ENCODE data around the gene SLC49A3.
"Not testable (repeated sequence)": the region's sequence is repeated elsewhere in the genome, so short reads cannot be mapped to it uniquely, and the experiment has no call there.

Gene SLC49A3

GRCh38 chr4:654871-655463, 34.0 kb downstream of the SLC49A3 start:
- peak in 25 of 51 donors; percentile 27 to 77 (median 50) for DNase-seq

DNA sequence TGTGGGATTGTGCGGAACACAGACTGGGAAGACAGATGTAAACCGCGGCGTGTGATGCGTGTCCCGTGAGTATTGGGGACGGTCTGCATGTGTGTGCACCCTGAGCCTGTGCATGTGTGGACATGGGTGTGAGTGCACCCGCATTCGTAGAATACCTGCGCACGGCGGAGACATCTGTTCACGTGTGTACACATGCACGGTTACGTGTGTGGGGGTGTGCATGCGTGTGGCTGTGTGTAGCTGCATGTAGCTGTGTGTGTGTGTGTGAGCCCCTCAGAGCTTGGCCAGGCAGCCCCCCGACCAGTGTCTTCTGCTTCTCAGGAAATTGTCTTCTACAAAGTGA, 34.5 kb downstream of the SLC49A3 start:
- DNase-seq: no peak

- no peak for DNase-seq
These were observed 35.0 kb downstream of the SLC49A3 start for GRCh38 chr4:653831-654502.

DNA sequence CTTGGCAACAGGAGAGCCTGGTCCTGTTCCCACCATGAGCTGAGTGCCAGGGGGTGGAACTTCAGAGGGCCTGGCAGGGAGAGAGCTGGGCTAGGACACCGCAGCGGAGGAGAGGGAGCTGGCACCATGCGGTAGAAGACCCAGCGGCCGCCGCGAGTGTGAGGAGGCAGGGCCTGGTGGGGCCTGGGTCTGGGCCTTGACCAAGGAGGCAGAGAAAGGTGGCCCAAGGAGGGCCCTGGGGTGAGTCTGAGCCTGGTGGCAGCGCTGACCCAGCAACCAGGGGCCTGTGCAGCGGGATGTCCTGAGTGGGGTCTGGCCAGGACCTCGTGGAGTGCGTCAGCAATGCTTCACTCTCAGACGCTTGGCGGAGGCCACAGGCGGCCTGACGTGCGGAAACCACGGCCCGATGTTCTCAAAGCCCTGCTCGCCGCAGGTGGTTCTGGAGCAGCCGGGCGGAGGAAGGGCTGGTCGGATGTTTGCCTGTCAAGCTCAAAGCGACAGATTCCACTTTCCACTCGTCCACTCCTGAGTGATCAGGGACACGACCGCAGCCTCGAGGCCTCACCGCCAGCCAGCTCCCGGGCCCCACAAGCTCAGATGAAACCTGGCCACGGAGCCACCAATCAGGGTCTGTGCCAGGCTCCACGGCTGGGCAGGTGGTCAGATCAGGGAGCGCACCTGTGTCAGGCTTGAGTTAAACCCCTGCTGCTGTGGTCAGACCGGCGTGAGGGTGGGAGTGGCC, 35.7 kb downstream of the SLC49A3 start:
- DNase-seq: peak in 13 of 51 donors; percentile 24 to 62 (median 38)

- DNase-seq: peak in 3 of 51 donors; percentile 46 to 60 (median 54)
These were observed 36.9 kb downstream of the SLC49A3 start for GRCh38 chr4:651884-652642.

- peak in 38 of 51 donors; percentile 39 to 92 (median 72) for DNase-seq
These were observed 37.7 kb downstream of the SLC49A3 start for GRCh38 chr4:650951-651883.

DNA sequence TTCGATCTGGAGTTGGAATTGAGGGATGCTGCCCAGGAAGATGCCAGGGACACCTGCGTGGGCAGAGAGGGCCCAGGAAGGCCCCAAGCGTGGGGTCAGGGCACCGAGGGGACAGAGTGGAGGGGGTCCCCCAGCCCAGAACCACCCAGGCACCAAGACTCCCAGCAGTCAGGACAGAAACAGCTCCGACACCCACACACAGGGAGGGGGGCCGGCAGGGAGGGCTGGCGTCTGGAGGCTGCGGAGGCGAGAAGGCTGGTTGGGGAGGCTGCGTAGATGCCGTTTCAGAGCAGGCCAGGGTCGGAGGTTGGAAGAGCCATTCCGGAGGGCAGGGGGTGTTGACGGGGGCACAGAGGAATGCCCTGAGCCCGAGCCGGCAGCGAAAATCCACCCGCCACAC, 38.5 kb downstream of the SLC49A3 start:
- no peak for DNase-seq

DNA sequence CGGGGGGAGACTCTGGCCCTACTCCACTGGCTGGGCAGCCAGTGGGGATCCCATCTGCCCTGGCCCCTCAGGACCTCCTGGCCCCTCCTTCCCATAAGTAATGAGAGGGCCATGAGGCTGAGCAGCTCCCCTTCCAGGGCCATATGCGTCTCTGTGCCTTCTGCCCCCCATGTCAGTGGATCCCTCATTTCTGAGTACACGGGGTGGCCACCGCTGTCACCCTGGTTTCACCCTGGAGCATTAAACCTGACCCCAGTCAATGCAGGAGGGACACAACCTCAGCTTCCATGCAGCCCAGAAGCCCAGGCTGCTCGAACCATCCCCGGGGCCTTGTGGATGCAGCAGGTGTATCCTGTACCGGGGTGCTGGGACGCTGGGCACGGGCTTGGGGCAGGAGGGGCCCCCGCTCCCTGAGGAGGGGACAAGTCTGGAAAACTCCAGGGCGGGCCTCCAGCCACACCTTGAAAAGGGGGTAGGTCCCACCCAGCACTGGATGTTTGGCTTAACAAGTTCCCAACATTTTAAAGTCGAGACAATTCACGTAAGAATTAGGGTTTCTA, 39.1 kb downstream of the SLC49A3 start:
- DNase-seq: no peak

DNA sequence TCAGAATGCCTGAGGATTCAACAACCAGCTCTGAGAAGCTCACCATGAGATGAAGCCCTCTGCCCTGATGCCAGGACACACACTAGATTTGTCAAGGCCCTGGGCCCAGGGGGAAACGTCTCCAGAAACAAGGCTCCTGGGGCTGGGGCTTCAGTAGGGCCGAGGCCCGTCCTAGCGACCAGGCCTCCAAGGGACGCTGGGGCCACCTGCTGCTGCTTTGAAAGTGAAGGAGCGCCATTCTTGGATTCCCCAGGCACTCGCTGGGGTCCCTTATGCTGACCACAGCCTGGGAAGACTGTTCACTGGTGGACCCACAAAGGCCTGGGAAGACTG, 39.7 kb downstream of the SLC49A3 start:
- DNase-seq: no peak

DNA sequence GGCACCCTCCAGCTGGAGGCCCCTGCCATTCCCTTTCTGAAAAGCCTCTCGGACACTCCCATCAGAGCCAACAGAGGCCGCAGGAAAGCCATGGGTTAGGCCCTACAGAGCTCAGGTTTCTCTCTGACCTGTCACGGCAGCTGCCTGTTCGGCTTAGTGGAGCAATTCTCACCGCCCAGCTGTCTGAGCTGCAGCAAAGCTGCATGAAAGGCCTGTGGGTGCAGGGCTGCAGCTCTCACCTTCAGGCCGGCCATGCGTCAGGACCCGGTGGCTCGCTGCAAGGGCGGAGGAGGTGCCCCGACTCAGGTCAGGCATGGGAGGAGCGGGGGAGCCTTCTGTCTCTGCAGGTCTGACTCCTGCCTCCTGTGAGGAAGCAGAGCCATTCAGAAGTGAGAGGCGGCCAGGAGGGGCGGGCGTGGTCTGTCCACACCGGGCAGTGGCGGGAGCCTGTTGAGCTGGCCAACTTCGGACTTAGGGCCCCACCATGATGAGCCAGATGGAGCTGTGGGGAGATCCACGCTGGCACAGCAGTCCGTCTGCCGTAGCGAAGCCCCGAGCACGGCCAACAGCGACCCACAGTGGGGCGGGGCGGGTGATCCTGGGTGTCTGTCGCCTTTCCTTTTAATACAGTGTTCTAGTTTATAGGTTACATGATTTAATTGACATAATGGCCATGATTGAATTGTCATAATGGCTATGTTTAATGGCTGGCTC, 40.2 kb downstream of the SLC49A3 start:
- no peak for DNase-seq

DNA sequence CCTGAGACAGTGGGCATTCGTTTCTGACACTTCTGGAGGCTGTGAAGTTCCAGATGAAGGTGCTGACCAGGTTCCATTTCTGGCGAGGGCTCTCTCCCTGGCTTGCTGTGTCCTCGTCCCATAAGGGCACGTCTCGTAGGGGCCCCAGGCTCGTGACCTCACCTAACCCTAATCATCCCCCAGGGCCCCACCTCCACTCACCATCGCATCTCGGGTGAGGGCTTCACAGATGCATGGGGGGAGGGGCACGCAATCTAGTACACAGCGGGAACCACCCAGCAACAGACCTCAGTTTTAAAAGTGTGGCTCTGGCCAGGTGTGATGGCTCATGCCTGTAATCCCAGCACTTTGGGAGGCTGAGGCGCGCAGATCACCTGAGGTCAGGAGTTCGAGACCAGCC, 41.5 kb downstream of the SLC49A3 start:
- no peak for DNase-seq

GRCh38 chr4:646460-646859, 42.5 kb downstream of the SLC49A3 start:
- no peak for DNase-seq

DNA sequence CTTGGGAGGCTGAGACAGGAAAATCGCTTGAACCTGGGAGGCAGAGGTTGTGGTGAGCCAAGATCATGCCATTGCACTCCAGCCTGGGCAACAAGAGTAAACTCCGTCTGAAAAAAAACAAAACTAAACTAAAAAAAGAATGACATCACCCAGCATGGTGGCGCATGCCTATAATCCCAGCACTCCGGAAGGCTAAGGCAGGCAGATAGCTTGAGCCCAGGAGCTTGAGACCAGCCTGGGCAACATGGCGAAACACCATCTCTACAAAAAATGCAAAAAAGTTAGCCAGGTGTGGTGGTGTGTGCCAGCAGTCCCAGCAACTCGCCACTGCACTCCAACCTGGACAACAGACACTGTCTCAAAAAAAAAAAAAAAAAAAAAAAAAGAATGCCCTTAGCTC, 46.6 kb downstream of the SLC49A3 start:
- DNase-seq: not testable (repeated sequence)

DNA sequence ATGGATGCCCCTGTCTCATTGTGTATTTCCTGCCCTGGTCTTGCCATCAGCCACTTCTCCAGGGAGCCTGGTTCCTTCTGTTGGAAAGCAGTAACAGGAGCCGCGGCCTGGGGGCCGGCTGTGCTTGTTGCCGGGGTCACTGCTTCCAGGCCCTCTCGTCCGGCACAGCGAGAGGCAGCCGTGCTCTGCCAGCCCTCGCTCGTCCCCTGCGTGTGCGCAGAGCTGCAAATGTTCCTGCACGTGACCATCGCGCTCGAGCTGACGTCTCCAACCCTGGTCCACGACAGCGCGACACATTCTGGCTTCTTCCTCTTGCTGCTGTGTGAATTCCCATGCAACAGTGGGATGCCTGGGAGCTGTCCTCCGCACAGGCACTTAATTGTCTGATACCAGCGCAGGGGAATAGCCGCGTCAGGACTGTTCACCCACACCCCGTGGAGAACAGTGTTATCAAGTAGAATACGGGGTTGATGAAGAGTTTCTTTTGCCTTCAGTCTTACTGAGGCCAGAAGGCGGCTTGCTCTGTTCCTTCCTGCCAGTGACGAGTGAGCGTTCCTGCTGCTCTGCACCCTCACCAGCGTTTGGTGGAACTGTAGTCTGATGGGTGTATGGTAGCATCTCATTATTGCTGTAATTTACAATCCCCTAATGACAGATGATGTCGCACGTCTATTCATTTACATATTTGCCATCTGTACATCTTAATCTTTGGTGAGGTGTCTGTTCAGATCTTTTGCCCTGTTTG, 51.2 kb downstream of the SLC49A3 start:
- peak in 11 of 51 donors; percentile 10 to 46 (median 33) for DNase-seq

DNA sequence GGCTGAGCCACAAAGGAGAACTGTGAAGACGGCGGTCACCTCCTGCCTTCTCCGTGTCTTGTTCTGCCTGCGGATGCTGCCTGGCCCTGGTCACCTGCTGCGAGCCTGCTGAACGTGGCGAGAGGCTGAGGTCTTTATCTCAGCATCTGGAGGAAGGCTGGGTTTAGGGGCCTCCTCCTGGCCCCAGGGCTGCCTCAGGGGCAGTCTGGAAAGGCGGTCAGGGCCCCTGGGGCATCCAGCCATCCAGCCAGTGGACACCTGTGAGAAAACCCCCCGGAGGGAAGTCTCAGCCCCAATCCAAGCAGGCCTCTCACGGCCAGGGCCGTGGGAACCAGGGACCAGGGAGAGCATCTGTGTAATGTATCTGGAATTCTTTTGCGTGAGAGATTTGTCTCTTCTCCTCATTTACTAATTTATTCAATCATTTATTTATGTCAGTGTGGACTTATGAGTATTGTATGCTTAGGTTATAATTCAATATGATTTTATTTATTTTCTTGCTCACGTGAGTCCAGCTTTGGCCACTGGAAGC, 52.3 kb downstream of the SLC49A3 start:
- no peak for DNase-seq

DNA sequence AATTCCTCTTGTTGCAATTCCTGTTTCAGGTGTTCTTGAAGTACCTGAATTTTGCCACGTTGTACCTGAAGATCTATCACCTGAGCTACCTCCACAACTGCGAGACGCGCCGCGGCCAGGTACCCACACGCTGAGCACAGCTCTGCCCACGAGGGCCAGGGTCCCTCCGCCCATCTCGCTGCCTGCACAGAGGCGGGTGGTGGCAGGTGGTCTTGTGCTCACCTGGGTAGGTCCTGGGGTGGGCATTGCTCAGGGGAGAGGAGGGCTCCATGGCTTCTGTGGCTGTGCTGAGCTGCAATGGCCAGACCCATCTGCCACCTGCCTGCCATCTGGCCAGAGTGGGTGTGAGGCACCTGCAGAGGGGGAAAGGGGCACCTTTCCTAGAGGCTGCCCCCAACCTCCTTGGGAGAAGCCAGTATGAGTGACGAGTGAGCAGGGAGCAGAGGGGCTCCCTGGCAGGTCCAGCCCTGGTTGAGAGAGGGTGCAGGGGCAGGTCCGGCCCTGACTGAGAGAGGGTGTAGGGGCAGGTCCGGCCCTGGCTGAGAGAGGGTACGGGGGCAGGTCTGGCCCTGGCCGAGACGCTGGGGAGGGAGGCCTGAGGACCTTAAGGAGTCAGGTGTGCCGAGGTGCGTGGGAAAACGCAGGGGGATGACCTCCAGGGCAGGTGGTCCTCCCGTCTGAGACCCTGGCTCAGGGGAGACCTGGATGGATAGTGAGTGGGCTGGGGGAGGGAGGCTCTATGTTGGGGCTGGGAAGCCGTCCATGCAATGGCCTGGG, 52.9 kb downstream of the SLC49A3 start:
- DNase-seq: no peak

DNA sequence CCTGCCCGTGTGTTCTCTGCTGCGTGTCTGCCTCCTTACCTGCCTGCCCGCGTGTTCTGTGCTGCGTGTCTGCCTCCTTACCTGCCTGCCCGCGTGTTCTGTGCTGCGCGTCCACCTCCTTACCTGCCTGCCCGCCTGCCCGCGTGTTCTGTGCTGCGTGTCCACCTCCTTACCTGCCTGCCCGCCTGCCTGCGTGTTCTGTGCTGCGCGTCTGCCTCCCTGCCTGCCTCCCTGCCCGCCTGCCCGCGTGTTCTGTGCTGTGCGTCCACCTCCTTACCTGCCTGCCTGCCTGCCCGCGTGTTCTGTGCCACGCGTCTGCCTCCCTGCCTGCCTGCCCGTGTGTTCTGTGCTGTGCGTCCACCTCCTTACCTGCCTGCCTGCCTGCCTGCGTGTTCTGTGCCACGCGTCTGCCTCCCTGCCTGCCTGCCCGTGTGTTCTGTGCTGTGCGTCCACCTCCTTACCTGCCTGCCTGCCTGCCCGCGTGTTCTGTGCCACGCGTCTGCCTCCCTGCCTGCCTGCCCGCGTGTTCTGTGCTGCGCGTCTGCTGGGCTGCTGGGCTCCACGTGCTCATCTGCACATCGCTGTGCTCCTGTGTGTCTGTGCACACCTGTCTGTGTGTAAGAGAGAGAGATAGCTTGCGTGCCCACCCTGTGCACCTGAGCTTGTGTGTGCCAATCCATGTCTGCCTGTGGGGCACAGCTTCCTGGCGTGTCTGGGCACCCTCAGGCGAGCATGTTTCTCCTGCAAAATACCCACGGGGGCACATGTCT, 53.7 kb downstream of the SLC49A3 start:
- not testable (repeated sequence) for DNase-seq
